Retina (tissue), 1 donor: ENCODE results near the gene TAGLN2.

Experiments used
- DNase-seq: peaks from one replicate; pipeline ENCODE4 v3.0.0-alpha.2; 2016

The TAGLN2 gene

DNA sequence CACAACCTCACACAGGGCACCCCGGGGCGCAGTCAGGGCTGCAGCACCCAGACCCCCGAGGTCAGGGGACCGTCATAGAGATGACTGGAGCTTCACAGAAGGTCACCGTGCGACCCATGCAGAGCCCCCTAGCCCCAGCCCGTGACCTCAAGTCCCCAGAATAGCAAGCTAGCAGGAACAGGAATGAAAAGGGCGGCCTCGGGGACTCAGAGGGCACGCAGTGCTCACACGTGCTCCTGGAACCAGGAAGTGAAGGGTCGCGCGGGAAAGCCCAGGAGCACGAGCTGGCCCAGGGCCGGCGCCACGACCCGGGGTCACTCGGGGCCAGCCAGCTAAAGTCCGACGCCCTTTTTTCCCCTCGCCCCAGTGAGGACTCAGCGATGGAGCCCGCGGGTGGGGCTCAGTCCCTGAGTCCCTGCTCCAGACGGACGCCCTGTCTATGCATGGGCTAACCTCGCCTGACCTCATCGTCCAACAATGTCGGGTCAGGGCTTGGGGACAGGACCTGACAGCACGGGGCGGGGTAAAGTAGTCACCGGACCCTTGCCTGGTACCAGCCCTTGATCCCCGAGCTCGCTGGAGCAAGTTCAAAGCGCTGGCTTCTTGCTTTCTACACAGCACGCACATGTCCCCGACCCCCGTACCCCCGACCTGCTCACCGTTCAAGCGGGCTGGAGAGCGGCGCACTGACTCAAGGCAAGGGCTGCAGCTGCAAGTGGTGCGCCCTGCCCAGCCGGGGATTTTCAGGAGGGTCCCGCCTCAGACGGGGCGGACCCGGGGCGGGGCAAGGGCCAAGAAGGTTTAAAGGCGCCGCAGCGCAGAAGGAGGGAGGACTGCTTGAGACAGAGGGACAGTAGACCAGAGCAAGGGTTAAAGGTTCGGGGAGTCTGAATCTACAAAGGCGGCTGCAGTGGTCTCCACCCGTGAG is at the start of gene TAGLN2:
TAGLN2 (minus strand) TSS at position 717 of the 928 bp plus-strand sequence. CDS start 4,998 bp downstream, outside the sequence.
- peak; percentile 91 for DNase-seq

DNA sequence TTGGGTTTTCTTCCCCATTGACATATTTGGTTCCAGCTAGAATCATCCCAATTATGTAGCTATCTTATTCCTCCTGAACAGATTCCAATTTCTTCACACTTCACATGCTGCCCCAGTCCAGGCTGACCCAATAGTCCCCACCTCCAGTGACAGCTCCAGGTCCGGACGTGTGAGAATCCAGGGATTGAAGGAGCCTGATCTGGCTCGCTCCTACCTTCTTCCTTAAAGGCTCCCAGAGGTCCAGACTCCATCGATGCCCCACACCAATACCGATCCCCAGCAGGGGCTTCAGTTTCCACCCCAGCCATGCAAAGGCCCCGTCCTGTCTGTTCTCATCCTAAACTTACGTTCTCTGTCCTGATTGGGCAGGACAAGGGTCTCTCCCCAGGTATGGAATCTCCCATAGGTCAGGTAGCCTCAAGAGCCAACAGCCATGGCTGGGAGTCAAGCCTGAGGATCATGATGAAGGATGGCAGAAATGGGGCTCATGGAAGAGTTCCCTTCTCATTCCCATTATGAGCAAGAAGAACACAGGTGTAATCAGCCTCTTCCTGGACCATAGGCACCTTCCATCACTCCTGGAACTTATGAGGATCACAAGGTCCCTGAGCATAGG is 49.2 kb upstream of the TAGLN2 start:
- no peak for DNase-seq

DNA sequence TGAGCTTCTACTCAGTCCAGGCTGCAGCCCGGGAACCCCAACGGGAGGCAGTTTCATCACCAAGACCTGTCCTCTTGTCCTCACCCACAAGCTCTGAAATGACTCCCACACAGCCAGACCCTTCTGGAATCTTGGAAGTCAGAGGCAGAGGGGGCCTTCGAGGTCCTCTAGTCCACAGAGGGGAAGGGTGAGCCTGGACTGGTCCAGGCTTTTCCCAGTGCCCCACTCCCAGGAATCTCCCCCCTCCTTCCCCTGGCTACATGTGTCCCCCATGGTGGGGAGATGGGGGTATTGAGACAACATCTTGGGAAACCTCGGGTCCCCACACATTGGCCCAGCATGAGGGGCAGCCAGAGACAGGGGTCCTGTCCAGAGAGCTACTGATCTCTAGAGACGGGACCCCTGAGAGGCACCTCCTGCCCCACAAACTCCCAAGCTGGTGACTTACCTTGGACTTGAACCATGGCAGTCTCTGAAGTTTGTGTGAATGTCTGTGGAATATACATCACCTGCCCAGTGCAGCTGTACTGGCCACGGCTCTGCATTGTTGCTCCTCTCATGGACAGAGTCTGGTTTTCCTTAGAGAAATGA is 48.1 kb upstream of the TAGLN2 start:
- no peak for DNase-seq

DNA sequence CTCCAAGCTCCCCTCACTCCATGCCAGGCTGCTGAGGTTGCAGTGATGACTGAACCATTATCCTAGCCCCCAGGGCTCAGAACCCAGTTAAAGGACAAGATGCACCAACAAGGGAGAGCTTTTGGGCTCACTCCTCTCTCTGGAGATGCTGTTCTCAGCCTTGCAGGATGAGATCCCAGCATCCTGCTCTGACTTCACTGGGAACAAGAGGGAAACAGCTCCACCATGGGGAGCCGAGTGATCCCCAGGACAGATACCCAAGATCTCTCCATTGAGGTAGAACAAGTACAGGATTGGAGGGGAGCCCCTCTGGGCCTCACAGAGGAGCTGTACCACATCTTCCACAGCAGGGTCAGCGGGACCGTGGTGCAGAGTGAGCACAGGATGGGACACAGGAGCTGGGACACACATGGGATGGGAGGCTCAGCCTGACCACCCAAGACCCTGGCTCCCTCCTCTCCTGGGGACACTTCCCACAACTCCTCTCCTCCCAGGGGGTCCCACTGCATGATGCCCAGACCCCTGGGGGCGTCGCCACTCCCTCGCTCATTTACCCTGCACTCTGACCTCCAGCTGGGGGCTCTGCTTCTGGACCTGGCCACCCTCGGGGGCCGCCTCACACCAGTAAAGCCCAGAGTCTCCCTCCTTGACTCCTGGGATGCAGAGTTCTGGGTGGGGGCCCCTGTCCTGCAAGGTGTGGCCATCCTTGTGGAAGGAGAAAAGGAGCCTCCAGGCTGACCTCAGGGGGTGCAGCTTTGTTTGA is 47.3 kb upstream of the TAGLN2 start:
- DNase-seq, result no peak

DNA sequence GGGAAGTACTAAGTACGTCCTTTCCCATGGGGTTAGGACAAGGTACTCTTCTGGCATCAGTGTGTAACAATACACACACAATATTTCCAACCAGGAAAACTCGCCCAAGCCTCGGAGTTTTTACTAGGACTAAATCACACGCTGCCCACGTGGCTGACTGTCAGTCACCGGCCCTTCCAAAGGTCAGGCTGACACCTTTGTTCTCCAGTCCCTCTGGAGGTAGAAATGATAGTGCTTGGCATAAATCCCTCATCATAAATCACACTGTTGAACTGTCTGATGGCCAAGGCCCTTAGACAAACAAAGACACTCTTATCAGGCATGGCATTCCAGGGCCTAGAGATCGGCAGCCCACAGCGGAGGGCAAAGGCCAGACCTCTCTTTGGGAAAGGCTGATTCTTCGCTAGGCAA is 45.6 kb upstream of the TAGLN2 start:
- DNase-seq, result no peak

DNA sequence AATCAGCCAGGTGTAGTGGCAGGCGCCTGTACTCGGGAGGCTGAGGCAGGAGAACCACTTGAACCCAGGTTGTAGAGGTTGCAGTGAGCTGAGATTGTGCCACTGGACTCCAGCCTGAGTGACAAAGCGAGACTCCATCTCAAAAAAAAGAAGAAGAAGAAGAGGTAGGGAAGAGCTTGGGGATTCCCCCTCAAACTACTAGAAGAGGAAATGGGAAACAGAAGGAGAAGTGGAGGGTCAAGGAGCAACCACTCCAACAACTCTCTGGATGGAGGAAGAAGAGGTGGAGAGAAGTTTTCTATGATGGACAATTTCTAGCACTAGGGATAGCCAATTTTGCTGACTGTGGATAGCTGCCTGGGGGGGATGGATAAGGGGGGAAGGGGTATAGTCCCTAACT is 43.6 kb upstream of the TAGLN2 start:
- no peak for DNase-seq

DNA sequence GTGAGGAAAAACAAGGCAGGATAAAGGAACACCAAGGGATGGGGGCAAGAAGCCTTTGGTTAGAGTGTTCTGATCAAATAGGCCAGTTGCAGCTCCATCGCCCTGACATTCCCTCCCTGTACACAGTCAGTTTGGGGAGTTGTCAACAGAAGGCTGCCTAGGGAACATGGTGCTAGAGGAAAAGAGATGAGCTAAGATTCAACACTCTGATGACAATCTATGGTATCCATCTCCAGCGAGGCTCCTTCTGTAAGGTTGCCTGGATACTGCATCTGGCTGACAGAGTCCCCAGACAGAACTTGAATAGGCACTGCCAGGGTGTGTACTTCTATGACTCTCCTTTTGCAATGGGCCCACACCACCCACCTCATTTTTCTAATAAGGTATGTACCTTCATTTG is 40.0 kb upstream of the TAGLN2 start:
- DNase-seq, result no peak

DNA sequence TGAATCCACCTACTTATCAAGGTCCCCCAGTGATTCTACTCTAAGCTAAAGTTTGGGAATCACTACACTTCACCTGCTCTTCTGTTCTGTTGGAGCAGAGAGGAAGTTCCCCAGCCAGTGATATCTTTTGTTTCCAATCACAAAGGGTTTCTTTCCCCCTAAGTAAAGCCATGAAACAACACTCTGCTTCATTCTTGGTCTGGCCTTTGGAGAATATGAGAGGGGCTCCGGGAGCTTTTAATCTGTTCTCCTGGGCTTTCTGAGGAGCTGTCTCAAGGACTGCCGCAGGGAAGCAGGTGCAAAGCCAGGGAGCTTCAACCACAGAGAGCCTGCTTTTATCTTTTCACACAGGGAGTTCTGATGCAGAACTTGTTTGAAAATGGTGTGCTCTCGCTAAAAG is 38.8 kb upstream of the TAGLN2 start:
- DNase-seq, result peak; percentile 35

DNA sequence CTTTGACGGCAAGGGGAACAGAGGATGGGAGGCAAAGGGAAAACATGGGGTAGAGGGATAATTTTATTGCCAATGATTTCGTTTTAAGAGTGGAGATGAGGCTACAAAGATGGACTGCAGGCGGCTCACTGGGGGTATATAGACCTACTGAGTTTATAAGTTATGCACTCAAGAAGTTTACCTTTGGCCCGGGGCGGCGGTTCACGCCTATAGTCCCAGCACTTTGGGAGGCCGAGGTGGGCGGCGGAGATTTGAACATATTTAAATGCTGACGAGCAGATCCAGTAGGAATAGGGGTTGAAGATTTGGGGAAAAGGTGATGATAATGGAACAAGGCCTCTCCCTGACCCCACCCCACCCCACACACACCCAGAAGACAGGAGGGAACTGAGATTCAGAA is 36.9 kb upstream of the TAGLN2 start:
- DNase-seq, result no peak

DNA sequence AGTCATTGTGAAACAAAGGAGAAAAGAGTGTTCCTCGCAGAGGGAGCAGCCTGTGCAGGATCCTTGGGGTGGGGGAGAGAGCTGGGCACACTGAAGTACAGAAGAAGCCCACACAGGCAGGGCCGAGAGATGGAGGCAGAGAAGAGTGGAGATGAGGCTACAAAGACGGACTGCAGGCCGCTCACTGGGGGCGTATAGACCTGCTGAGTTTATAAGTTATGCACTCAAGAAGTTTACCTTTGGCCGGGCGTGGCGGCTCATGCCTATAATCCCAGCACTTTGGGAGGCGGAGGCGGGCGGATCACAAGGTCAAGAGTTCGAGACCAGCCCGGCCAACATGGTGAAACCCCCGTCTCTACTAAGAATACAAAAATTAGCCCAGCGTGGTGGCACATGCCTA is 36.3 kb upstream of the TAGLN2 start:
- DNase-seq, result no peak

DNA sequence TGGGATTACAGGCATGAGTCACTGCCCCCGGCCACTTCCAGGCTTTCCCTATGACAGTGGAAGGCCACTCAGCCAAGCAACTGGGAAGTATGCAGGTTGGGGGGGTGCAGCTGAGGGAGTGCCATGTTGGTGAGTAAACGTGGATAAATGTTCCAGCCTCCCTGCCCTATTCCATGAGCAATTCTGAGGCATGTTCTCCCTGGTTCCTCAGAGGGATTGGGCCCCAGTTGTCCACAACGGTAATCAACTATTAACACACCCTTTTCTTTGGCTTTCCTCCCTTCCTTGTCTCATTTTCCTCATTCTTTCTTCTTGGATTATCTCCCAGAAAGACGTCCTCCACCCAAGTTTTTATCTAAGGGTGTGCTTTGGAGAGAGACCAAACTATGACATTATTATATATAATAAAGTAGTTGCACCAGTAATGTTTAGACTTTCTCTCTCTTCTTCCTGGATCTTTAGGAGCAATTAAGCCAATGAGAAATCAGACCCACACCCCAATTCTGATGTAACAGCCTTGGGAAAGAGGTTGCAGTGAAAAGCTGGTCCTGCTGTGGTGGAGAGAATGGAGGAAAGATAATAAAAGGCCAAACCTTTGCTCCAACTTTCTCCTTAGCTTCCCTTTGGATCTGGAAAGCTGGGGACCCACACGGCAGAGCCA is 35.5 kb upstream of the TAGLN2 start:
- DNase-seq, result no peak

DNA sequence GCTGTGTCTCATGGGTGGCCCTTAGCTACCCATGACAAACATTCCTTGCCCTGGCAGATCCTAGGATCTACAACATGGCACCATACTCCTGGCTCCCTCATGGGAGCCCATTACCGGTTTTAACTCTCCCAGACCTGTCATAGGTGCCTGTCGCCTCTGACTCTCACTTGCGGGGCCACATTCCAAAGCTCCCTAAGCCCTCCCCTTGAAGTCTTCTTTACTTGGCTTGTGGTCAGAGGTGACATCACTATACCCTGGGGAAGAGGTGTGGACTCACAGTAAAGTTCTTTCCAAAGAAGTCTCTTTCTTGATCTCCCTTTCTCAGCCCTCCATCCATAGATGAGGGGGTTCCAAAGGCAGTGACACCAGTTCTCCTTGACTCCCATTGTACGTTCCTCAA is 34.1 kb upstream of the TAGLN2 start:
- DNase-seq, result no peak

DNA sequence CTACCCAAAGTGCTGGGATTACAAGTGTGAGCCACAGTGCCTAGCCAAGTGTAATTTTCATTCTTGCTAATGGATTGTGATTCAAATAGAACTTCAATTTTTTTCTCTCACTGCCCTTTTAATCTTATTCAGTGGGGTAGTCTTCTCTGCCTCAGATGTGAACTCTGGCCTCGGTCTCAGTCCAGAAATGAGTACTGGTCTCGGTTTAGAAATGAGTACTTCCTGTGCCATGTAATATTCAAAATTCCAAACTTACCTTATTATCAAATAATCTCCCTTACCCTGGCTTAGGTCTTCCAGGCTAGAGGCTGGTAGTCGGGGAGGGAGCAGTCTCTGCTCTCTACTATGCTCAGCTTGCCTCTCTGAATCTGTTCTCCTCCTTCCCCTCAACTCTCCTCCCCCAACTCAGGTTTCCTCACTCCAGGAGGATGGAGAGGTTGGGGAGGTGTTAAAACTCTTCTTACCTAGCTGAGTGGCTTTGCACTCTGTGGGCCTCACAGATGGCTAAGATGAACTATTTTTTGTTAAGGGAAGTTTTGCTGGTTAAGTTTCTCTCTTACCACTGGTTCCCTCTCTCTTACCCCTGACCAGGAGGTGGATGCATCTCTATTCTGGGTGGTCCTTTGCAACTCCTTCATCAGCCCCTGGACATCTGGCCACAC is 33.5 kb upstream of the TAGLN2 start:
- no peak for DNase-seq

DNA sequence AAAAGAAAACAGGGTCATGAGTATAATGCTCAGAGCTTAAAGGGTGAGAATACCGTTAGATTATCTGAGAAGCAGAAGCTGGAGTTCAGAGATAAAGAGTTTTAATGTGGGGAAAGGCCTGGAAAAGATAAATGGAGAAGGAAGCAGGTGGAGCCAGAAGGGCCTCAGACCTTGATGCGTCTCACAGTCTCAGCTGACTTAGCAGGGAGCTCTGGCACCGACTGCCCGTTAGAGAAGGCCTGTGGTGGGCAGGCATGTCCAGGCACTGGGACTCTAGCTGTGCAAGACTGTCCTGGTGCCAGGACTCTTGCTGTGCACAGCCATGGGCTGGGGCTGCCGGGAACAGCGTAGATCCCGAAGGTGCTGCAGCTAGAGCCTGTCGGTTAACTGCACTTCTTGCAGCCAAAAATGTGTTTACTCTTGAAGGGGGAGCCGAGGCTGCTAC is 32.5 kb upstream of the TAGLN2 start:
- DNase-seq, result peak; percentile 30

DNA sequence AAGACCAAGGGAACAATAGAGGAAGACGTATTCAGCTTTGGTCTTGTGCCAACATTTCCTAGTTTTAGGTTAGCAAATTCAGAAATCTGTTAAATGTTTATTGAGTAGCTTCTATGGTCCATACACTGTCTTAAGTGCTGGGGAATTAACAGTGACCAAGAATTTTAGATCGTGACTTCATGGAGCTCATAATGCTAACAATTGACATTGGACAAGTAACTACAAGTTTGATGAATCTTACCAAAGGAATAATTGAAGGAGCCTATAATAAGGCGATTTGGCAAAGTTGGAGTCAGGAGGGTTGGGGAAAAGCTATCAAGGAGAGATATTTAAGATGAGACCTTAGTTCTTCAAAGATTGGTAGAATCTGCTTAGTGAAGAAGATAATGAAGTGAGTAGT is 30.1 kb upstream of the TAGLN2 start:
- no peak for DNase-seq

DNA sequence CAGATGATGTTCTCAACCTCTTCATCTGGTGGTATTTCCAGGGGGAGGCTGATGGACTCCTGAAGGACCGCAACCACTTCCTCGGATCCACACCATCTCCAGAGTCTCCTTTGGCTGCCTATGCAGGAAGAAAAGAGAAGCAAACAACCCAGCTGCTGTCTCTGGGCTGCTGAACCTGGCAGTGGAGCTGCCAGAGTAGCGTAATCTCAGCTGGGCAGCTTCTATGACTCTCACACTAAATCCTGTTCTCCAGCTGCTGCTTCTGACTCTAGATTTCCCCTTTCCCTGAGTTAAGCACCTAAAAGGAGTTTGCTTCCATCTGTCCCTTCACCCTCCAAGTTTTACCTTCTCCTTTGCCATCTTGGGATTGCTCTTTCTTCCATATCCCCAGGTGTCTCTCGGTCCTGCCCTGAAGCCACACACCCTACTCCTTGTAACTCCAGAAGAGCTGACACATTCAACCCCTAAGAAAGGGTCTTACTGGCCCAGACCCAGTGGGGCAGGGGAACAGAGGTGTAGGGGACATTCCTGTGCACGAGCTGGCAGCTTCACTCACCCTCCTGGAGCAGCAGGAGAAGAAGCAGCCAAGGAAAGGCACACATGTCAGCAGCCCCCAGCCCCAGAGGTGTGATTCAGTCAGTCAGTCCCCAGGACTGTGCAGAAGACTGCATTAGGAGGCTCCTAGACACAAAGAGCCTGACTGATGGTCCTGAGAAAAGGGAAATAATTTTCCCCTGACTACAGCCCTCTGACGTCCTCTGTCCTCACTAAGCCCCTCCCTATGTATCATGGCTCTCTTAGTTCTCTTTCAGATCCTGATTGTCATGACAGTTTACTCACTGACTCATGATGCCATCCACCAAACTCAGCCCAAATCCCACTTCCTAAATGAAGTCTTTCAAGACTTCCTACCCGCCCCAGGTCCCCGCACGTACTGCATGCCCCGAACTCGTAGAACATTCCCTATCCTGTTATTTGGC is 28.5 kb upstream of the TAGLN2 start, which contains the start of gene SLAMF9:
SLAMF9 (minus strand) TSS at position 702 of the 980 bp plus-strand sequence; CDS start at position 602, 100 bp downstream.
- no peak for DNase-seq

DNA sequence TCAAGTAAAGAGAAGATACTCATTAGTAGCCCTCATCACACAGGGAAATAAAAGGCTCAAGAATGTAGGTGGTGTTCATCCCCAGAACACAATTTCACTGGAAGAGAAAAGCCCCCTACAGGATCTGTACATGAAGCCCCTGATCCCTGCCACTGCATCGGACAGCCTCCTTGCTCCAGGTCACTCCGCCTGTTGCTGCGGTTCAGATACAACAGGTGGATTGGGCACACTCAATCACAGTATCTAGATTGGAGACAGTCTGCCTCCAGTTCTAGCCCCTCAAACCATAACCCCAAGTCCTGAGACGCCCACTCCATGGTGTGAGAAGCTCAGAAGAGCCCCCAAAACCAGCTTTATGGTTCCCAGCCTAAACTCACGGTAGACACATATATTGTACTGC is 27.6 kb upstream of the TAGLN2 start:
- DNase-seq, result no peak

DNA sequence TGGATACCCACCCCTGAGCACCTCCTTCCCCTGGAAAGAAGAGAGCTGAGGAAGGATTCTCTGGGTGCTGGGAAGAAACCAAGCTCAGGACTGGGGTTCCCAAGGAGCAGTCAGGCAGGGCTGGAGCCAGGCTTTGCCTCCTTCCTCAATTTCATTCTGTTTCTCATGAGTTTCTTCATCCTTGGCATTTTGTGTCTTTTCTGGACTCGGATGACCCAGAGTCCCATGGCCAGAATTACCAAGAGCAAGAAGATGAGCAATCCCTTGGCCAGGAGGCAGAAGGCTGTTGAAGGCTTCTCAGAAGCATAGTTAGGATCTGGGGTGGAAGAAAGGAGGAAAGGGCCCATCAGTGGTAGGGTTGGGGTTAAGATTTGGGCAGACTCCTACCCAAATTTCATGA is 26.2 kb upstream of the TAGLN2 start:
- no peak for DNase-seq

DNA sequence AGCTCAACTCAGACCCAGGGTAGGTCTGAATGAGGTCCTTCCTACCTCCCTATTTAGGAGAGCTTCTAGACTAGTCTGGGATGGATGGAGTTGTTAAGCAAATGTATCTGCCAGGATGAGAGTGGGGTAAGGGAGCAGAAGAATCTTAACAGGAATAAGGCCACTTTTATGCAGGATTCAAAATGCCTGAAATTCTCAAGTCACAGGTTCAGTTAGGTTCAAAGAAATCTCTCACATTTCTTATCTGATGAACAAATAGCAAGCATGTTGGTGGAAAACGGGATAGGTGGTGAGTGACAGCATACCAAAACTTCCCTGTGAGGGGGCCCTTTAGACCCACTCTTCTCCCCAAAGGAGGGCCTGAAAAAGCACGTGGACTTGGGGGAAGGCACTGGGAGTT is 25.7 kb upstream of the TAGLN2 start:
- no peak for DNase-seq

DNA sequence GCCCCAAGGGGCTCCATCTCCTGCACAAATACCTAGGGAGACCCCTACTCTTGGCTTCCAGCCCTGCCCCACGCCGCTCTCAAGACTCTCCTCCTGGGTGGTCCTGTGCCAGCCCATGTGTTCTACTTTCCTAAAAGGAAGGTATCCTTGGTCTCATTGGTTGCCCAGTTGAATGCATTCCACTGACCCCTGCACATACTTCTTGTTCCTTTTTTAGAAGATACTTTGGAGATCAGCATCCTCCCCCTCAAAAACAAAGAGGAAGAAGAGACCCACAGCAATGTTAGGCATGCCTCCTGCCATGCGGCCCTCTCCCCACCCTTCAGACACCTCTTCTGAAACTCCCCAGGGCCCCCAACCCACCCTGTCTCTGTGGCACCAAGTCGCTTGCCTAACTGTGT is 24.7 kb upstream of the TAGLN2 start:
- no peak for DNase-seq

DNA sequence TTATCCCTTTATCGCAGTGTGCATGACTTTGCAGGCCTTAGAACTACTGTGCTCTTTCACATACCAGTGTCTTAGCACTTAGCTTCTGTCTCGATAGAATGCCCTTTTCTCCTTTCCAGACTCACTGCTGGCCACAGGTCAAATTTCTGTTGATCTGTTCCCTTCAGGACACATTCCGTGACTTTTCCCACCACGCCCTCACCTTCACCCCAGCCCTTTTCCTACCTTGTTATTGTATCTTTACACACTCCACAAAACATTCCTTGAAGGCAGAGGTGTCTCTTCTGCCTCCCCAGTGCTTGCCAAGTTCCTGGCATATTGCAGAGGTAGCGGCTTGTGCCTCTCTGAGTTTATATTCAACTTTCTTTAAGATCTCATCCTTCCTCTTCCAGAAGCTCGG is 23.8 kb upstream of the TAGLN2 start:
- DNase-seq, result no peak
